ENCODE data around the gene PHKG1.
"Not testable (repeated sequence)": the region's sequence is repeated elsewhere in the genome, so short reads cannot be mapped to it uniquely, and the experiment has no call there.

- TF ChIP-seq JUN (IDR thresholded peaks at IDR 0.05); EP300 (IDR thresholded peaks at IDR 0.05); CTCF (IDR thresholded peaks at IDR 0.05); MYC (IDR thresholded peaks at IDR 0.05; ENCODE audit: borderline replicate concordance, low read length); RAD21 (conservative IDR thresholded peaks at IDR 0.05 in 1 of 2, IDR thresholded peaks at IDR 0.05 in 1 of 2); RCOR1 (IDR thresholded peaks at IDR 0.05; ENCODE audit: low read depth, low read length); RFX5 (IDR thresholded peaks at IDR 0.05); E2F6 (IDR thresholded peaks at IDR 0.05; ENCODE audit: borderline replicate concordance, low read depth); POLR2A (IDR thresholded peaks at IDR 0.05; ENCODE audit: low read length); BHLHE40 (IDR thresholded peaks at IDR 0.05; ENCODE audit: low read depth, low read length): not testable (repeated sequence)
- TF ChIP-seq, protein P1, sequence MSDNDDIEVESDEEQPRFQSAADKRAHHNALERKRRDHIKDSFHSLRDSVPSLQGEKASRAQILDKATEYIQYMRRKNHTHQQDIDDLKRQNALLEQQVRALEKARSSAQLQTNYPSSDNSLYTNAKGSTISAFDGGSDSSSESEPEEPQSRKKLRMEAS (IDR thresholded peaks at IDR 0.05), result not testable (repeated sequence)
- TF ChIP-seq, protein P2, sequence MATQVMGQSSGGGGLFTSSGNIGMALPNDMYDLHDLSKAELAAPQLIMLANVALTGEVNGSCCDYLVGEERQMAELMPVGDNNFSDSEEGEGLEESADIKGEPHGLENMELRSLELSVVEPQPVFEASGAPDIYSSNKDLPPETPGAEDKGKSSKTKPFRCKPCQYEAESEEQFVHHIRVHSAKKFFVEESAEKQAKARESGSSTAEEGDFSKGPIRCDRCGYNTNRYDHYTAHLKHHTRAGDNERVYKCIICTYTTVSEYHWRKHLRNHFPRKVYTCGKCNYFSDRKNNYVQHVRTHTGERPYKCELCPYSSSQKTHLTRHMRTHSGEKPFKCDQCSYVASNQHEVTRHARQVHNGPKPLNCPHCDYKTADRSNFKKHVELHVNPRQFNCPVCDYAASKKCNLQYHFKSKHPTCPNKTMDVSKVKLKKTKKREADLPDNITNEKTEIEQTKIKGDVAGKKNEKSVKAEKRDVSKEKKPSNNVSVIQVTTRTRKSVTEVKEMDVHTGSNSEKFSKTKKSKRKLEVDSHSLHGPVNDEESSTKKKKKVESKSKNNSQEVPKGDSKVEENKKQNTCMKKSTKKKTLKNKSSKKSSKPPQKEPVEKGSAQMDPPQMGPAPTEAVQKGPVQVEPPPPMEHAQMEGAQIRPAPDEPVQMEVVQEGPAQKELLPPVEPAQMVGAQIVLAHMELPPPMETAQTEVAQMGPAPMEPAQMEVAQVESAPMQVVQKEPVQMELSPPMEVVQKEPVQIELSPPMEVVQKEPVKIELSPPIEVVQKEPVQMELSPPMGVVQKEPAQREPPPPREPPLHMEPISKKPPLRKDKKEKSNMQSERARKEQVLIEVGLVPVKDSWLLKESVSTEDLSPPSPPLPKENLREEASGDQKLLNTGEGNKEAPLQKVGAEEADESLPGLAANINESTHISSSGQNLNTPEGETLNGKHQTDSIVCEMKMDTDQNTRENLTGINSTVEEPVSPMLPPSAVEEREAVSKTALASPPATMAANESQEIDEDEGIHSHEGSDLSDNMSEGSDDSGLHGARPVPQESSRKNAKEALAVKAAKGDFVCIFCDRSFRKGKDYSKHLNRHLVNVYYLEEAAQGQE (IDR thresholded peaks at IDR 0.05), result not testable (repeated sequence)
Observed at GRCh38 chr7:56112244-56112643, 19.5 kb upstream of the PHKG1 start.

All from A549 (cell line).